HG03439 (cell line): ENCODE results near the gene HSD17B12.
"Not testable (repeated sequence)": the region's sequence is repeated elsewhere in the genome, so short reads cannot be mapped to it uniquely, and the experiment has no call there.

Experiments used
- ATAC-seq: cut with Tn5 transposase; IDR thresholded peaks from one replicate; pipeline ENCODE4 v1.9.1; 2021; ENCODE audit warnings: mild to moderate bottlenecking, moderate library complexity; ENCODE audit not compliant: unreplicated experiment

HSD17B12 gene

GRCh38 chr11:43680521-43681400 lies at the start of gene HSD17B12:
HSD17B12 (plus strand) TSS chr11:43680738; CDS start chr11:43680828, 90 bp downstream.
- peak; percentile 98 for ATAC-seq

- ATAC-seq = no peak
Observed at GRCh38 chr11:43631732-43632131, 48.8 kb upstream of the HSD17B12 start.

- ATAC-seq = no peak
Observed at GRCh38 chr11:43632181-43632580, 48.4 kb upstream of the HSD17B12 start.

- no peak for ATAC-seq
Observed at GRCh38 chr11:43638717-43639116, 41.8 kb upstream of the HSD17B12 start.

- ATAC-seq = no peak
Observed at GRCh38 chr11:43639224-43639623, 41.3 kb upstream of the HSD17B12 start.

- ATAC-seq = no peak
Observed at GRCh38 chr11:43639920-43640319, 40.6 kb upstream of the HSD17B12 start.

- peak; percentile 99 for ATAC-seq
Observed at GRCh38 chr11:43643898-43644620, 36.5 kb upstream of the HSD17B12 start.

- no peak for ATAC-seq
Observed at GRCh38 chr11:43644621-43645299, 35.8 kb upstream of the HSD17B12 start.

- no peak for ATAC-seq
Observed at GRCh38 chr11:43646767-43647166, 33.8 kb upstream of the HSD17B12 start.

- no peak for ATAC-seq
Observed at GRCh38 chr11:43648888-43649287, 31.6 kb upstream of the HSD17B12 start.

GRCh38 chr11:43649501-43649900 lies 31.0 kb upstream of the HSD17B12 start:
- ATAC-seq = no peak

- no peak for ATAC-seq
Observed at GRCh38 chr11:43649921-43650320, 30.6 kb upstream of the HSD17B12 start.

- not testable (repeated sequence) for ATAC-seq
Observed at GRCh38 chr11:43663018-43663417, 17.5 kb upstream of the HSD17B12 start.

- ATAC-seq = no peak
Observed at GRCh38 chr11:43664295-43664694, 16.2 kb upstream of the HSD17B12 start.

GRCh38 chr11:43671284-43671683 lies 9.3 kb upstream of the HSD17B12 start:
- ATAC-seq = not testable (repeated sequence)

- no peak for ATAC-seq
Observed at GRCh38 chr11:43674560-43674959, 6.0 kb upstream of the HSD17B12 start.

GRCh38 chr11:43676933-43677332 lies 3.6 kb upstream of the HSD17B12 start:
- no peak for ATAC-seq

- ATAC-seq = no peak
Observed at GRCh38 chr11:43681401-43681942, 934 bp downstream of the HSD17B12 start.

- ATAC-seq = not testable (repeated sequence)
Observed at GRCh38 chr11:43682081-43682480, 1.5 kb downstream of the HSD17B12 start.

- ATAC-seq = no peak
Observed at GRCh38 chr11:43685440-43685839, 4.9 kb downstream of the HSD17B12 start.

GRCh38 chr11:43686207-43686606 lies 5.7 kb downstream of the HSD17B12 start:
- ATAC-seq = no peak
